NOMO-1 (cell line): Measurements from ENCODE around the gene SDCCAG8.

Experiments
- DNase-seq, 2 experiments: peaks; one replicate each; lab custom pipeline; 2025; ENCODE audit not compliant: unreplicated experiment in 2 of 2; lab: John Stamatoyannopoulos, UW

Gene SDCCAG8

GRCh38 chr1:243496187-243496646 is 240.4 kb downstream of the SDCCAG8 start:
- DNase-seq: no peak

GRCh38 chr1:243496806-243497205 is 241.0 kb downstream of the SDCCAG8 start:
- no peak for DNase-seq

- no peak for DNase-seq
Measured at GRCh38 chr1:243497939-243498681, 242.3 kb downstream of the SDCCAG8 start.

GRCh38 chr1:243499248-243499647 is 243.4 kb downstream of the SDCCAG8 start:
- DNase-seq: no peak

GRCh38 chr1:243499711-243500110 is 243.9 kb downstream of the SDCCAG8 start:
- DNase-seq: no peak

- DNase-seq: no peak
Measured at GRCh38 chr1:243500512-243500911, 244.7 kb downstream of the SDCCAG8 start.

GRCh38 chr1:243501002-243501401 is 245.2 kb downstream of the SDCCAG8 start:
- DNase-seq: no peak

- no peak for DNase-seq
Measured at GRCh38 chr1:243503155-243503554, 247.3 kb downstream of the SDCCAG8 start.

- DNase-seq: no peak
Measured at GRCh38 chr1:243505986-243506689, 250.3 kb downstream of the SDCCAG8 start.

- no peak for DNase-seq
Measured at GRCh38 chr1:243507001-243507671, 251.3 kb downstream of the SDCCAG8 start.

GRCh38 chr1:243507672-243508302 is 251.9 kb downstream of the SDCCAG8 start:
- DNase-seq: no peak

GRCh38 chr1:243508303-243508713 is 252.5 kb downstream of the SDCCAG8 start:
- no peak for DNase-seq

- DNase-seq: no peak
Measured at GRCh38 chr1:243508943-243509342, 253.1 kb downstream of the SDCCAG8 start.

GRCh38 chr1:243510928-243511327 is 255.1 kb downstream of the SDCCAG8 start:
- no peak for DNase-seq

- no peak for DNase-seq
Measured at GRCh38 chr1:243513726-243514491, 258.1 kb downstream of the SDCCAG8 start.

GRCh38 chr1:243514927-243515326 is 259.1 kb downstream of the SDCCAG8 start:
- DNase-seq: no peak

- DNase-seq: no peak
Measured at GRCh38 chr1:243520831-243521230, 265.0 kb downstream of the SDCCAG8 start.

- no peak for DNase-seq
Measured at GRCh38 chr1:243523766-243524165, 267.9 kb downstream of the SDCCAG8 start.

GRCh38 chr1:243525085-243525487 is 269.2 kb downstream of the SDCCAG8 start:
- no peak for DNase-seq

- DNase-seq: no peak
Measured at GRCh38 chr1:243526180-243526579, 270.3 kb downstream of the SDCCAG8 start.
